B cell (primary cell): ENCODE data around the gene EEF1A1.

ENCODE experiments used
- CTCF ChIP-seq: fragments of 200-600 bp; IDR thresholded peaks from one replicate; pipeline ENCODE4 v1.8.0; 2022; ENCODE audit warnings: antibody characterized with exemption, mild to moderate bottlenecking
- EZH2 ChIP-seq: IDR thresholded peaks from 2 replicates; pipeline ENCODE4 v1.6.1; 2012; ENCODE audit warnings: borderline replicate concordance, low read depth, mild to moderate bottlenecking, moderate library complexity, low read length; ENCODE audit not compliant: insufficient read depth, poor library complexity, severe bottlenecking

DNA sequence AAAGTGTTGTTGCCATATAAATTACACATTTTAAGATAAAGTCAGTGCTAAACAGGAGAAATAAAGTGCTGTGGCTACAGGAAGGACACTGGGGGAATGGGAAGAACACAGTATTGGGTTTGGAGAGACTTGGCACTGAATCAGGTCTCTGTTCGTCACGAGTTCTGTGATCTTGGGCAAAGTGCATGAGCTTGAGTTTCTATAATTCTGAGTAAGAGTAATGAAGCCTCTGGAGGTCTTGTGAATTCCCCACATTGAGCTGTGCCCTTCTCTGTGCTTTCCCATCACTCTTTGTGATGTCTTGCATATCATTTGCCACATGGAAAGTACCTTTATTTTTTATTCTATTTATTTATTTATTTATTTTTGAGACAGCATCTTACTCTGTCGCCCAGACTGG is 16.8 kb upstream of the EEF1A1 start:
- TF ChIP-seq CTCF (no peak), EZH2 (no peak)
